ENCODE data around the gene BNC2.
A peak's percentile ranks its signal among the peaks of the same experiment; 100 is the strongest.

The BNC2 gene

DNA sequence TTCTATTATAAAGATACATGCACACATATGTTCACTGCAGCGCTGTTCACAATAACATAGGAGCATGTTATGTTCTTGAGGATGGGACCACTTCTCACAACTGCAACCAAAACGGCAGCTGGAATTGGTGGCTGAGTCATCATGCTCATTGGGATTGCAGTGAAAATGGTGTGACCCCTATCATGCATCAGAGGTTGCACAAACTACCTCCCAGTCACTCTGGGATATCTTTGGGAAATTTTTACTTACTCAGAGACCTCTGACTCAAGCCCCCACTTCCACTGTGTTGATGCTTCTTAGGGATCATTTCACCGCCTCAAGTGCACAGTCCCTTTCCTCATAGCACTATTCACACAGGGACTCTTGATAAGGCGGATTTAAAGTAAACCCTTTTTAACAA is 474.1 kb downstream of the BNC2 start:
- H3K27ac ChIP-seq (ENCODE audit: low read depth, low read length): no peak overlapping the region
- no peak overlapping the region for H3K56ac ChIP-seq (ENCODE audit: low read length)
- no peak overlapping the region for H3K4me2 ChIP-seq (ENCODE audit: low read length)
- no peak overlapping the region for H2BK5ac ChIP-seq (ENCODE audit: low read length)
- no peak overlapping the region for H3K18ac ChIP-seq (ENCODE audit: low read length)
- no peaks in the 10 kb centered on the region for H3K79me1 ChIP-seq (ENCODE audit: low read length)
- no peaks in the 10 kb centered on the region for H3K4me1 ChIP-seq (ENCODE audit: control insufficient read depth, low read depth, low read length)
- no CpG with 5 or more reads among the region's 4 CpGs for WGBS (ENCODE audit: extremely low coverage, insufficient coverage, low lambda C conversion rate)
- no peaks in the 10 kb centered on the region for H3K79me2 ChIP-seq (ENCODE audit: control insufficient read depth, insufficient read depth, low read length)
- no peaks in the 10 kb centered on the region for H3K27me3 ChIP-seq (ENCODE audit: insufficient read depth, low read length, poor library complexity)
- H3K4me3 ChIP-seq (ENCODE audit: low read length): no peak overlapping the region
- no peak overlapping the region for H2BK15ac ChIP-seq (replicated peaks; ENCODE audit: low read depth)
- no peak overlapping the region for H3K23ac ChIP-seq (ENCODE audit: low read length)
- no peaks in the 10 kb centered on the region for H3K36me3 ChIP-seq (ENCODE audit: control insufficient read depth, insufficient read depth, low read length)
- H2BK120ac ChIP-seq (ENCODE audit: low read depth, low read length): no peak overlapping the region
- H3K9ac ChIP-seq (ENCODE audit: low read length): no peak overlapping the region
- no peak for DNase-seq
- no peak overlapping the region for H4K8ac ChIP-seq (ENCODE audit: low read depth, low read length)
- no peak overlapping the region for H4K5ac ChIP-seq (ENCODE audit: low read length)
- no peak overlapping the region for H3K4ac ChIP-seq (ENCODE audit: low read depth, low read length)
- H2AK5ac ChIP-seq (ENCODE audit: low read length): no peak overlapping the region

DNA sequence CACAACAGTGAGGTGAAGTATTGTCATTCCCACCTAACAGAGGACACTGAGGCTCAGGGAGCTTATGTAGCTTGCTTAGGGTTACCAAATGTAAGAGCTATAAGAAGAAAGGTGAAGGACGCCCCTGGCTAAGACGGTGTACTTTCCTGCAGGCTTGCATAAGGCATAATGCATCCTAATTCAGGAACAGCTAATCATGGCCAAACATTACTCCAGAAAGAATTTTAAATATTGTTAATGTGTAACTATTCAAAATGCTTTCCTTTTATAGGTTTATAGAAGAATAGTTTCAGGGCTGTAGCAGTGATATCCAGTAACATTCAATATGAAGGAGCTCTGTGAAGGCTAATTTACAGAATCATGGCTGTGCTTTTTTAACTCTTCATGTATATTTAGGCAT is 479.1 kb downstream of the BNC2 start:
- no CpG with 5 or more reads among the region's 2 CpGs for WGBS (ENCODE audit: extremely low coverage, insufficient coverage, low lambda C conversion rate)
- Histone ChIP-seq H3K27me3 (ENCODE audit: insufficient read depth, low read length, poor library complexity) (no peaks in the 10 kb centered on the region), H2BK15ac (replicated peaks; ENCODE audit: low read depth) (no peak overlapping the region), H3K56ac (ENCODE audit: low read length) (no peak overlapping the region), H3K36me3 (ENCODE audit: control insufficient read depth, insufficient read depth, low read length) (no peaks in the 10 kb centered on the region), H3K4me3 (ENCODE audit: low read length) (no peak overlapping the region), H3K9ac (ENCODE audit: low read length) (no peak overlapping the region), H3K4ac (ENCODE audit: low read depth, low read length) (no peak overlapping the region), H3K4me1 (ENCODE audit: control insufficient read depth, low read depth, low read length) (no peaks in the 10 kb centered on the region), H3K79me1 (ENCODE audit: low read length) (no peaks in the 10 kb centered on the region), H3K79me2 (ENCODE audit: control insufficient read depth, insufficient read depth, low read length) (no peaks in the 10 kb centered on the region), H3K4me2 (ENCODE audit: low read length) (no peak overlapping the region), H2AK5ac (ENCODE audit: low read length) (no peak overlapping the region), H3K23ac (ENCODE audit: low read length) (no peak overlapping the region), H3K18ac (ENCODE audit: low read length) (no peak overlapping the region), H4K5ac (ENCODE audit: low read length) (no peak overlapping the region), H3K27ac (ENCODE audit: low read depth, low read length) (no peak overlapping the region), H2BK5ac (ENCODE audit: low read length) (no peak overlapping the region), H4K8ac (ENCODE audit: low read depth, low read length) (no peak overlapping the region), H2BK120ac (ENCODE audit: low read depth, low read length) (no peak overlapping the region)
- DNase-seq: no peak

DNA sequence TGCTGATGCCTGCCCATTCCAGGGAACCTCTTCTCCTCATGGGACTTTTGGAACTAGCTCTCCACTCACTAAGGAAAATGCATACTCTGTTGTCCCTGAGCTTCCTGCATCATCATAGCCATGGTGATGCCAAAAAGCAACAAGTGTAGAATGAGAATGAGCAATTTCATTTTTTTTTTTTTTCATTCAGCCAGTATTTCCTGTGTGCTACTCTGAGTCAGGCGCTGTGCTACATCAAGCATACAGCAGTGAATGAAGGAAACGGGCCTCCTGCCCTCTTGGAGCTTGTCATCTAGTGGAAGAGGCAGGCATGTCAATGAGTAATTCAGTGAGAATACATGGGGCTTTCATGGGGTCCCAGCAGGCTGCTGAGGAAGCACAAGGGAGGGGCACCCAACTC is 483.1 kb downstream of the BNC2 start:
- H3K79me1 ChIP-seq (ENCODE audit: low read length): no peaks in the 10 kb centered on the region
- H3K4me3 ChIP-seq (ENCODE audit: low read length): no peak overlapping the region
- H3K36me3 ChIP-seq (ENCODE audit: control insufficient read depth, insufficient read depth, low read length): no peaks in the 10 kb centered on the region
- no peak overlapping the region for H2BK5ac ChIP-seq (ENCODE audit: low read length)
- no peak overlapping the region for H4K8ac ChIP-seq (ENCODE audit: low read depth, low read length)
- H3K79me2 ChIP-seq (ENCODE audit: control insufficient read depth, insufficient read depth, low read length): no peaks in the 10 kb centered on the region
- no peak overlapping the region for H2AK5ac ChIP-seq (ENCODE audit: low read length)
- no CpG with 5 or more reads among the region's 2 CpGs for WGBS (ENCODE audit: extremely low coverage, insufficient coverage, low lambda C conversion rate)
- H3K9ac ChIP-seq (ENCODE audit: low read length): no peak overlapping the region
- no peak overlapping the region for H4K5ac ChIP-seq (ENCODE audit: low read length)
- H2BK120ac ChIP-seq (ENCODE audit: low read depth, low read length): no peak overlapping the region
- no peak overlapping the region for H3K4me2 ChIP-seq (ENCODE audit: low read length)
- no peak overlapping the region for H2BK15ac ChIP-seq (replicated peaks; ENCODE audit: low read depth)
- H3K27me3 ChIP-seq (ENCODE audit: insufficient read depth, low read length, poor library complexity): no peaks in the 10 kb centered on the region
- no peak for DNase-seq
- H3K4ac ChIP-seq (ENCODE audit: low read depth, low read length): no peak overlapping the region
- H3K27ac ChIP-seq (ENCODE audit: low read depth, low read length): no peak overlapping the region
- no peak overlapping the region for H3K18ac ChIP-seq (ENCODE audit: low read length)
- no peak overlapping the region for H3K56ac ChIP-seq (ENCODE audit: low read length)
- H3K4me1 ChIP-seq (ENCODE audit: control insufficient read depth, low read depth, low read length): no peaks in the 10 kb centered on the region
- H3K23ac ChIP-seq (ENCODE audit: low read length): no peak overlapping the region

DNA sequence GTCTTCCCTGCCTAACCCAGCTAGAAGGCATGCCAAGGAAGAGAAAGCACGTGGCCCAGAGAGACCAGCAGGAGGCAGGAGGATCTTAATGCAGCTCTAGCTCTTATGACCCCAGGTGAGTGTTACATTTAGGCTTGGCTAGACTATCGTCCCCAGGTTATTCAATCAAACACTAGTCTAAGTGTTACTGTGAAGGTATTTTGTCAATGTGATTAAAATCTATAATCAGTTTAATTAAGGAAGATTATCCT is 483.7 kb downstream of the BNC2 start:
- no peak overlapping the region for H2BK15ac ChIP-seq (replicated peaks; ENCODE audit: low read depth)
- no peak overlapping the region for H3K23ac ChIP-seq (ENCODE audit: low read length)
- H3K27me3 ChIP-seq (ENCODE audit: insufficient read depth, low read length, poor library complexity): no peaks in the 10 kb centered on the region
- DNase-seq: peak; percentile 38
- H3K56ac ChIP-seq (ENCODE audit: low read length): no peak overlapping the region
- H3K18ac ChIP-seq (ENCODE audit: low read length): no peak overlapping the region
- H4K8ac ChIP-seq (ENCODE audit: low read depth, low read length): no peak overlapping the region
- H3K79me1 ChIP-seq (ENCODE audit: low read length): no peaks in the 10 kb centered on the region
- no peak overlapping the region for H3K27ac ChIP-seq (ENCODE audit: low read depth, low read length)
- no peaks in the 10 kb centered on the region for H3K79me2 ChIP-seq (ENCODE audit: control insufficient read depth, insufficient read depth, low read length)
- no peak overlapping the region for H2BK120ac ChIP-seq (ENCODE audit: low read depth, low read length)
- H3K4me2 ChIP-seq (ENCODE audit: low read length): no peak overlapping the region
- H4K5ac ChIP-seq (ENCODE audit: low read length): no peak overlapping the region
- H3K4ac ChIP-seq (ENCODE audit: low read depth, low read length): no peak overlapping the region
- no peaks in the 10 kb centered on the region for H3K36me3 ChIP-seq (ENCODE audit: control insufficient read depth, insufficient read depth, low read length)
- no peak overlapping the region for H2BK5ac ChIP-seq (ENCODE audit: low read length)
- no peak overlapping the region for H2AK5ac ChIP-seq (ENCODE audit: low read length)
- H3K9ac ChIP-seq (ENCODE audit: low read length): no peak overlapping the region
- no peak overlapping the region for H3K4me3 ChIP-seq (ENCODE audit: low read length)
- WGBS (ENCODE audit: extremely low coverage, insufficient coverage, low lambda C conversion rate): no CpG with 5 or more reads among the region's 2 CpGs
- no peaks in the 10 kb centered on the region for H3K4me1 ChIP-seq (ENCODE audit: control insufficient read depth, low read depth, low read length)

DNA sequence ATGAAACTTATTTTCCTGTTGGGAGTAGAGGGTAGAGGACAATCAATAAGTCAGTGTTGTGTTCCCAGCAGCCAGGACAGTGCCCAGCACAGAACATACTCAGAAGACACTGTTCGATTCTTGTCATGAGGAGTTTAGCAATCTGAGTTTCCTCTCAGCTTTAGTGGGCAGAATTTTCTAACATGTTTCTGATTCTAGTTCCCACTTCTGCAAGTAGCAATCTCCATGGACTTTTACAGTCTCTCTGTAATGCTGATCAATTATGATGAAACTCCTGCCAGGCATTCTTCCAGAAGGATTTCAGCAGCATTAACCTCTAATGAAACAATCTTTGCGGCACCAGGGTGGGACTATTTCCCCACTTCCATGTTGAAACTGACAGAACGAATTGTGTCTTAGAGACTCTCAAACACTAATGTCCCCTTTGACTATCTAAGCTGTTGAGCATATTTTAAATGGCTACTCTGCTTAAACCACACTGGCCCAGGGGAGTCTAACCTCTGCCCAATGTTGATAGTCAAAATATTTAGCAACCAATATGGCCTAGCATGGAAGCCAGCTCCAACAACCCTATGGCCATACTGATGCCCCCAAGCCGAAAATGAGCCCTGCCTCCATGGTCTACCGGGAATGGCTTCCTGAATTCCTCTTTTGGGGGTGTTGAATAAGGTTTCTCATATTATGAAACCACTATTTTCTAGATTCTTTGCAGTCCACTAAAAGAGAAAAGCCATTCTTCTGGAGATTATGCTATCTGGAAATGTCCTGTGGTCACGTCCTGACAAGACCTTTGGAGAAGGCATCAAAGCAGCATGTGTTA is 484.3 kb downstream of the BNC2 start:
- Histone ChIP-seq H3K4me2 (ENCODE audit: low read length) (no peak overlapping the region), H3K4me1 (ENCODE audit: control insufficient read depth, low read depth, low read length) (no peaks in the 10 kb centered on the region), H3K4me3 (ENCODE audit: low read length) (no peak overlapping the region), H3K18ac (ENCODE audit: low read length) (no peak overlapping the region), H2BK5ac (ENCODE audit: low read length) (no peak overlapping the region), H2BK120ac (ENCODE audit: low read depth, low read length) (no peak overlapping the region), H2AK5ac (ENCODE audit: low read length) (no peak overlapping the region), H2BK15ac (replicated peaks; ENCODE audit: low read depth) (no peak overlapping the region), H3K36me3 (ENCODE audit: control insufficient read depth, insufficient read depth, low read length) (no peaks in the 10 kb centered on the region), H3K9ac (ENCODE audit: low read length) (no peak overlapping the region), H3K79me2 (ENCODE audit: control insufficient read depth, insufficient read depth, low read length) (no peaks in the 10 kb centered on the region), H3K56ac (ENCODE audit: low read length) (no peak overlapping the region), H4K5ac (ENCODE audit: low read length) (no peak overlapping the region), H3K27me3 (ENCODE audit: insufficient read depth, low read length, poor library complexity) (no peaks in the 10 kb centered on the region), H3K27ac (ENCODE audit: low read depth, low read length) (no peak overlapping the region), H4K8ac (ENCODE audit: low read depth, low read length) (no peak overlapping the region), H3K79me1 (ENCODE audit: low read length) (no peaks in the 10 kb centered on the region), H3K23ac (ENCODE audit: low read length) (no peak overlapping the region), H3K4ac (ENCODE audit: low read depth, low read length) (no peak overlapping the region)
- no peak for DNase-seq
- WGBS (ENCODE audit: extremely low coverage, insufficient coverage, low lambda C conversion rate): no CpG with 5 or more reads among the region's 6 CpGs

DNA sequence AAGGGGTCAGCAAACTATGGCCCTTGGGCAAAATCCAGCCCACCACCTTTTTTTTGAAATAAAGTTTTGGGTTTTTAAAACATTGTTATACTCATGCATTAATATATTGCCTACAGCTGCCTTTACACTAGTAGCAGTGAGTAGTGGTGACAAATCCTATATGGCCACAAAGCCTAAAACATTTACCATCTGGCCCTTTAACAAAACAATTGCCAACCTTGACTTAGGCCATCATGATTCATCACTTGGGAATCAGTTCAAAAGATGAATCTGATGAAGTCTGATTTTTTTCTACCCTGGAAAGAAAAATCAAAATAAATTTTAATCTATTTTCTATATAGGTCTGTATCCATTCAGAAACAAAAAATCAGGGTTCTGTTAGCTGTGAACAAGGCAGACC is 484.9 kb downstream of the BNC2 start:
- H3K79me1 ChIP-seq (ENCODE audit: low read length): no peaks in the 10 kb centered on the region
- H3K18ac ChIP-seq (ENCODE audit: low read length): no peak overlapping the region
- no peak overlapping the region for H2BK15ac ChIP-seq (replicated peaks; ENCODE audit: low read depth)
- no peaks in the 10 kb centered on the region for H3K36me3 ChIP-seq (ENCODE audit: control insufficient read depth, insufficient read depth, low read length)
- no peak overlapping the region for H4K8ac ChIP-seq (ENCODE audit: low read depth, low read length)
- H3K27ac ChIP-seq (ENCODE audit: low read depth, low read length): no peak overlapping the region
- H3K56ac ChIP-seq (ENCODE audit: low read length): no peak overlapping the region
- no peak overlapping the region for H2BK5ac ChIP-seq (ENCODE audit: low read length)
- no peaks in the 10 kb centered on the region for H3K27me3 ChIP-seq (ENCODE audit: insufficient read depth, low read length, poor library complexity)
- H3K23ac ChIP-seq (ENCODE audit: low read length): no peak overlapping the region
- H3K4me1 ChIP-seq (ENCODE audit: control insufficient read depth, low read depth, low read length): no peaks in the 10 kb centered on the region
- H4K5ac ChIP-seq (ENCODE audit: low read length): no peak overlapping the region
- no peak overlapping the region for H3K4me3 ChIP-seq (ENCODE audit: low read length)
- no peak overlapping the region for H3K4me2 ChIP-seq (ENCODE audit: low read length)
- no peak overlapping the region for H2AK5ac ChIP-seq (ENCODE audit: low read length)
- no peak overlapping the region for H3K9ac ChIP-seq (ENCODE audit: low read length)
- H2BK120ac ChIP-seq (ENCODE audit: low read depth, low read length): no peak overlapping the region
- no peak for DNase-seq
- H3K4ac ChIP-seq (ENCODE audit: low read depth, low read length): no peak overlapping the region
- H3K79me2 ChIP-seq (ENCODE audit: control insufficient read depth, insufficient read depth, low read length): no peaks in the 10 kb centered on the region
